ENCODE data around the gene PCDHA8.
"Not testable (repeated sequence)": the region's sequence is repeated elsewhere in the genome, so short reads cannot be mapped to it uniquely, and the experiment has no call there.

PCDHA8 gene

DNA sequence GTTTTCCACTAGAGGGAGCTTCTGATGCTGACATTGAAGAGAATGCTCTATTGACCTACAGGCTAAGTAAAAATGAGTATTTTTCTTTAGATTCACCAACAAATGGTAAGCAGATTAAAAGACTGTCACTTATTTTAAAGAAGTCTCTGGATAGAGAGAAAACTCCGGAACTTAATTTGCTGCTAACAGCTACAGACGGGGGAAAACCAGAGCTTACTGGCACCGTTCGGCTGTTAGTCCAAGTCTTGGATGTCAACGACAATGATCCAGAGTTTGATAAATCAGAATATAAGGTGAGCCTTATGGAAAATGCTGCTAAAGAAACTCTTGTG is 28.5 kb downstream of the PCDHA8 start:
- DNase-seq (ENCODE audit: low spot score) = peak; percentile 14

DNA sequence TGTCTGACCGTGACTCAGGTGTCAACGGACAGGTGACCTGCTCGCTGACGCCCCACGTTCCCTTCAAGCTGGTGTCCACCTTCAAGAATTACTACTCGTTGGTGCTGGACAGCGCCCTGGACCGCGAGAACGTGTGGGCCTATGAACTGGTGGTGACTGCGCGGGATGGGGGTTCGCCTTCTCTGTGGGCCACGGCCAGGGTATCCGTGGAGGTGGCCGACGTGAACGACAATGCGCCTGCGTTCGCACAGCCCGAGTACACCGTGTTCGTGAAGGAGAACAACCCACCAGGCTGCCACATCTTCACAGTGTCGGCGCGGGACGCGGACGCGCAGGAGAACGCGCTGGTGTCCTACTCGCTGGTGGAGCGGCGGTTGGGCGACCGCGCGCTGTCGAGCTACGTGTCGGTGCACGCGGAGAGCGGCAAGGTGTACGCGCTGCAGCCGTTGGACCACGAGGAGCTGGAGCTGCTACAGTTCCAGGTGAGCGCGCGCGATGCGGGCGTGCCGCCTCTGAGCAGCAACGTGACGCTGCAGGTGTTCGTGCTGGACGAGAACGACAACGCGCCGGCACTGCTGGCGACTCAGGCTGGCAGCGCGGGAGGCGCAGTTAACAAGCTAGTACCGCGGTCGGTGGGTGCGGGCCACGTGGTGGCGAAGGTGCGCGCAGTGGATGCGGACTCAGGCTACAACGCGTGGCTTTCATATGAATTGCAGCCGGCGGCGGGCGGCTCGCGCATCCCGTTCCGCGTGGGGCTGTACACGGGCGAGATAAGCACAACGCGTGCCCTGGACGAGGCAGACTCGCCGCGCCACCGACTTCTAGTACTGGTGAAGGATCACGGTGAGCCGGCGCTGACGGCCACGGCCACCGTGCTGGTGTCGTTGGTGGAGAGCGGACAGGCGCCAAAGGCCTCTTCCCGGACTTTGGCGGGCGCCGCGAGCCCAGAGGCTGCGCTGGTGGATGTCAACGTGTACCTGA is 29.5 kb downstream of the PCDHA8 start:
- no peak for DNase-seq (ENCODE audit: low spot score)

DNA sequence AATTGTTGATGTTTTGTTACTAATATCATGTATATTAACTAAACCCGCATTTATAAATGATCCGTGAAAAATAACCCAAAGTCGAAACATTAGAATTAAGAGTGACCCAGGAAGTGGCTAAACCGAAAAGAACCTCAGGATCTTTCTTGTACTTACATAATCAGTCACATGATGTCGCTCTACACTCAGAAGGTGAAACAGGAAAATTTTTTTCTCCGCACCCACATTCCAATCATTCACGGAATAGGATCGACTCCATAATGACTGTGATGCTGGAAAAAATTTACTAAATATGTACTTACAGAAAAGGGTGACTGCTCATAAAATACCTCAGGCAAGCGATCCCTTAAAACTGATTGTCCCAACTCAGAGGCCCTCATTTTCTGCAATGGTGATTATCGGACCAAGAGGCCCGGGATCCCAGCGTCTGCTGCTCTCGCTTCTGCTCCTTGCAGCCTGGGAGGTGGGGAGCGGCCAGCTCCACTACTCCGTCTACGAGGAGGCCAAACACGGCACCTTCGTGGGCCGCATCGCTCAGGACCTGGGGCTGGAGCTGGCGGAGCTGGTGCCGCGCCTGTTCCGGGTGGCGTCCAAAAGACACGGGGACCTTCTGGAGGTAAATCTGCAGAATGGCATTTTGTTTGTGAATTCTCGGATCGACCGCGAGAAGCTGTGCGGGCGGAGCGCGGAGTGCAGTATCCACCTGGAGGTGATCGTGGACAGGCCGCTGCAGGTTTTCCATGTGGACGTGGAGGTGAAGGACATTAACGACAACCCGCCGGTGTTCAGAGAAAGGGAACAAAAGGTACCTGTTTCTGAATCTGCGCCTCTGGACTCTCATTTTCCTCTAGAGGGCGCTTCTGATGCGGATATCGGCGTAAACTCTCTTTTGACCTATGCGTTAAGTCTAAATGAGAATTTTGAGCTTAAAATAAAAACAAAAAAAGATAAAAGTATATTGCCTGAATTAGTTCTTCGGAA is 34.4 kb downstream of the PCDHA8 start, which contains the start of gene PCDHA12:
PCDHA12 (plus strand) TSS at position 224 of the 981 bp plus-strand sequence; CDS start at position 389, 165 bp downstream.
- no peak for DNase-seq (ENCODE audit: low spot score)

DNA sequence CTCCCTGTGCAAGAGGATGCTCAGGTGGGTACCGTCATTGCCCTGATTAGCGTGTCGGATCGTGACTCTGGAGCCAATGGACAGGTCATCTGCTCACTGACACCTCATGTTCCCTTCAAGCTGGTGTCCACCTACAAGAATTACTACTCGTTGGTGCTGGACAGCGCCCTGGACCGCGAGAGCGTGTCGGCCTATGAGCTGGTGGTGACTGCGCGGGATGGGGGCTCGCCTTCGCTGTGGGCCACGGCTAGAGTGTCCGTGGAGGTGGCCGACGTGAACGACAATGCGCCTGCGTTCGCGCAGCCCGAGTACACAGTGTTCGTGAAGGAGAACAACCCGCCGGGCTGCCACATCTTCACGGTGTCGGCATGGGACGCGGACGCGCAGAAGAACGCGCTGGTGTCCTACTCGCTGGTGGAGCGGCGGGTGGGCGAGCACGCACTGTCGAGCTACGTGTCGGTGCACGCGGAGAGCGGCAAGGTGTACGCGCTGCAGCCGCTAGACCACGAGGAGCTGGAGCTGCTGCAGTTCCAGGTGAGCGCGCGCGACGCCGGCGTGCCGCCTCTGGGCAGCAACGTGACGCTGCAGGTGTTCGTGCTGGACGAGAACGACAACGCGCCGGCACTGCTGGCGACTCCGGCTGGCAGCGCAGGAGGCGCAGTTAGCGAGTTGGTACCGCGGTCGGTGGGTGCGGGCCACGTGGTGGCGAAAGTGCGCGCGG is 35.7 kb downstream of the PCDHA8 start:
- not testable (repeated sequence) for DNase-seq (ENCODE audit: low spot score)

DNA sequence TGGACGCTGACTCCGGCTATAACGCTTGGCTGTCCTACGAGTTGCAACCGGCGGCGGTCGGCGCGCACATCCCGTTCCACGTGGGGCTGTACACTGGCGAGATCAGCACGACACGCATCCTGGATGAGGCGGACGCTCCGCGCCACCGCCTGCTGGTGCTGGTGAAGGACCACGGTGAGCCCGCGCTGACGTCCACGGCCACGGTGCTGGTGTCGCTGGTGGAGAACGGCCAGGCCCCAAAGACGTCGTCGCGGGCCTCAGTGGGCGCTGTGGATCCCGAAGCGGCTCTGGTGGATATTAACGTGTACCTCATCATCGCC is 36.2 kb downstream of the PCDHA8 start:
- no peak for DNase-seq (ENCODE audit: low spot score)

DNA sequence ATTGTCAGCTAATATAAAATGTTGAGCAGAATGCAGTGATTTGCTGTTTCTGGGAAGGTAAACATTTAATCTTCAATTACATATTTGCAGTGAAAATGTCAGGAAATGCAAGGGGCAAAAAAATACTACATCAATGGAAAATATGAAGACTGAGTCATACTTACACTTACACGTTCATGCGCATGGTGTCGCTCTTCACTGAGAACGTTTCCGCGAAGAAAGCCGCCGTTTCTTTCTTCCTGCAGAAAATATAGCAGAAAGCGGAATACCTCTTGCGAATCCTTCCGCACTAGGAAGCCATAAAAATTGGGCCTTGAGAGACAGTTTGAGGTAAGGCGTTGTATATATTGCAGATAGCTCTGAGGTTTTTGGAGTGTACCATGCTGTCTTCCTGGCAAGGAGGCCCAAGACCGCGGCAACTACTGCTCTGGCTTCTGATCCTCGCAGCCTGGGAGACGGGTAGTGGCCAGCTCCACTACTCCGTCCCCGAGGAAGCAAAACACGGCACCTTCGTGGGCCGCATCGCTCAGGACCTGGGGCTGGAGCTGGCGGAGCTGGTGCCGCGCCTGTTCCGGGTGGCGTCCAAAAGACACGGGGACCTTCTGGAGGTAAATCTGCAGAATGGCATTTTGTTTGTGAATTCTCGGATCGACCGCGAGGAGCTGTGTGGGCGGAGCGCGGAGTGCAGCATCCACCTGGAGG is 41.1 kb downstream of the PCDHA8 start, which contains the start of gene PCDHA13:
PCDHA13 (plus strand) TSS at position 236 of the 702 bp plus-strand sequence; CDS start at position 381, 145 bp downstream.
- no peak for DNase-seq (ENCODE audit: low spot score)

DNA sequence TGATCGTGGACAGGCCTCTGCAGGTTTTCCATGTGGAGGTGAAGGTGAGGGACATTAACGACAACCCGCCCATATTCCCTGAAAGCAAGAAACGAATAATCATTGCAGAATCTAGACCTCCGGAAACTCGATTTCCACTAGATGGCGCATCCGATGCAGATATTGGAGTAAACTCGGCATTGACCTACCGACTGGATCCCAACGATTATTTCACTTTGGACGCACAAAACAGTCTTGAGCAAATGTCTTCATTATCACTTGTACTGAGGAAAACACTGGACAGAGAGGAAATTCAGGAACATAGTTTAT is 41.6 kb downstream of the PCDHA8 start:
- DNase-seq (ENCODE audit: low spot score) = no peak

DNA sequence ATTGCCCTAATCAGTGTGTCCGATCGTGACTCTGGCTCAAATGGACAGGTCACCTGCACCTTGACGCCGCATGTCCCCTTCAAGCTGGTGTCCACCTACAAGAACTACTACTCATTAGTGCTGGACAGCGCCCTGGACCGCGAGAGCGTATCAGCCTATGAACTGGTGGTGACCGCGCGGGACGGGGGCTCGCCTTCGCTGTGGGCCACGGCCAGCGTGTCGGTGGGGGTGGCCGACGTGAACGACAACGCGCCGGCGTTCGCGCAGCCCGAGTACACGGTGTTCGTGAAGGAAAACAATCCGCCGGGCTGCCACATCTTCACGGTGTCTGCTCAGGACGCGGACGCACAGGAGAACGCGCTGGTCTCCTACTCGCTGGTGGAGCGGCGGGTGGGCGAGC is 42.4 kb downstream of the PCDHA8 start:
- DNase-seq (ENCODE audit: low spot score) = no peak

DNA sequence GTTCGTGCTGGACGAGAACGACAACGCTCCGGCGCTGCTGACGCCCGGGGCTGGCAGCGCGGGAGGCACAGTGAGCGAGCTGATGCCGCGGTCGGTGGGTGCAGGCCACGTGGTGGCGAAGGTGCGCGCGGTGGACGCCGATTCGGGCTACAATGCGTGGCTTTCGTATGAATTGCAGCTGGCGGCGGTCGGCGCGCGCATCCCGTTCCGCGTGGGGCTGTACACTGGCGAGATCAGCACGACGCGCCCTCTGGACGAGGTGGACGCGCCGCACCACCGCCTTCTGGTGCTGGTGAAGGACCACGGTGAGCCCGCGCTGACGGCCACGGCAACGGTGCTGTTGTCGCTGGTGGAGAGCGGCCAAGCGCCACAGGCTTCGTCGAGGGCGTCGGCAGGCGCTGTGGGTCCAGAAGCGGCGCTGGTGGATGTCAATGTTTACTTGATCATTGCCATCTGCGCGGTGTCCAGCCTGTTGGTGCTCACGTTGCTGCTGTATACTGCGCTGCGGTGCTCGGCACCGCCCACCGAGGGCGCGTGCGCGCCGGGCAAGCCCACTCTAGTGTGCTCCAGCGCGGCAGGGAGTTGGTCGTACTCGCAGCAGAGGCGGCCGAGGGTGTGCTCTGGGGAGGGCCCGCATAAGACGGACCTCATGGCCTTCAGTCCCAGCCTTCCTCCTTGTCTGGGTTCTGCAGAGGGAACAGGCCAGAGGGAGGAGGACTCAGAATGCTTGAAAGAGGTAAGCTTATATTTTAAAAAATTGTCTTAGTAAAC is 43.1 kb downstream of the PCDHA8 start:
- no peak for DNase-seq (ENCODE audit: low spot score)

All from AG08395 (cell line).